GM19452 (cell line): ENCODE results near the gene GFRA1.

Source experiments
- ATAC-seq: cut with Tn5 transposase; IDR thresholded peaks from one replicate; pipeline ENCODE4 v1.9.1; 2021; ENCODE audit not compliant: unreplicated experiment

The GFRA1 gene

GRCh38 chr10:116245156-116245555 lies 27.9 kb downstream of the GFRA1 start:
- ATAC-seq: no peak

- no peak for ATAC-seq
Measured at GRCh38 chr10:116241642-116242410, 31.2 kb downstream of the GFRA1 start.

GRCh38 chr10:116241085-116241484 lies 31.9 kb downstream of the GFRA1 start:
- ATAC-seq: no peak

- no peak for ATAC-seq
Measured at GRCh38 chr10:116240157-116240950, 32.7 kb downstream of the GFRA1 start.

GRCh38 chr10:116239229-116239628 lies 33.8 kb downstream of the GFRA1 start:
- ATAC-seq: no peak

GRCh38 chr10:116237970-116238369 lies 35.0 kb downstream of the GFRA1 start:
- no peak for ATAC-seq

- ATAC-seq: no peak
Measured at GRCh38 chr10:116237260-116237659, 35.7 kb downstream of the GFRA1 start.

- no peak for ATAC-seq
Measured at GRCh38 chr10:116233230-116233629, 39.8 kb downstream of the GFRA1 start.

- no peak for ATAC-seq
Measured at GRCh38 chr10:116232613-116233012, 40.4 kb downstream of the GFRA1 start.

- no peak for ATAC-seq
Measured at GRCh38 chr10:116226766-116227165, 46.2 kb downstream of the GFRA1 start.

- no peak for ATAC-seq
Measured at GRCh38 chr10:116226053-116226452, 47.0 kb downstream of the GFRA1 start.

GRCh38 chr10:116223289-116223688 lies 49.7 kb downstream of the GFRA1 start:
- ATAC-seq: no peak

GRCh38 chr10:116221053-116221452 lies 52.0 kb downstream of the GFRA1 start:
- no peak for ATAC-seq

GRCh38 chr10:116216676-116217075 lies 56.3 kb downstream of the GFRA1 start:
- ATAC-seq: no peak

- ATAC-seq: no peak
Measured at GRCh38 chr10:116215651-116216050, 57.4 kb downstream of the GFRA1 start.

GRCh38 chr10:116211682-116212081 lies 61.3 kb downstream of the GFRA1 start:
- no peak for ATAC-seq

GRCh38 chr10:116210588-116211346 lies 62.2 kb downstream of the GFRA1 start:
- ATAC-seq: no peak

GRCh38 chr10:116209781-116210180 lies 63.2 kb downstream of the GFRA1 start:
- ATAC-seq: no peak

GRCh38 chr10:116208956-116209567 lies 63.9 kb downstream of the GFRA1 start:
- ATAC-seq: no peak

- no peak for ATAC-seq
Measured at GRCh38 chr10:116207690-116208089, 65.3 kb downstream of the GFRA1 start.

GRCh38 chr10:116203661-116204060 lies 69.3 kb downstream of the GFRA1 start:
- no peak for ATAC-seq
